GM21423 (cell line): Measurements from ENCODE around the gene AADAT.
"Not testable (repeated sequence)": the region's sequence is repeated elsewhere in the genome, so short reads cannot be mapped to it uniquely, and the experiment has no call there.

Source experiments
- ATAC-seq: cut with Tn5 transposase; IDR thresholded peaks from one replicate; pipeline ENCODE4 v1.9.1; 2021; ENCODE audit warnings: mild to moderate bottlenecking, moderate library complexity; ENCODE audit not compliant: unreplicated experiment

The AADAT gene

GRCh38 chr4:170090352-170091052 lies 746 bp upstream of the AADAT start:
- no peak for ATAC-seq

DNA sequence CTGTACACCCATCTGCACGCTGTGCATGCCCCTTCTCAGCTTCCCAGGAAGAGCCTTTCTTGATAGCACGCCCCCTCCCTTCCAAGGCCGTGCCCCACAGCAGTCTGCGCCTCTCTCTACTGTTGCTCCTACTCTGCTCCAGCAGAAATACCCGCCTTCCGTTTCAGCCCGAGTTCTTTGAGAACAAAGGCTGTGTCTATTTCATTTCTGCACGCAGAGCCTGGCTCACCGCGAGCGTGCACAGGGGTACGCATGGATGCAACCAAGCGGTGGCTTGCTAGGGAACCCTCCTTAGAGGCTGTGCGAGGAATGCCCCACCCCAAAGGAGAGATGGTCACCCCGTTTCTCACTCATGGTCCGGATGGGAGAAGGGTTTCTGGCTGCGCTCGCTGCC lies 485 bp downstream of the AADAT start:
- peak; percentile 12 for ATAC-seq

DNA sequence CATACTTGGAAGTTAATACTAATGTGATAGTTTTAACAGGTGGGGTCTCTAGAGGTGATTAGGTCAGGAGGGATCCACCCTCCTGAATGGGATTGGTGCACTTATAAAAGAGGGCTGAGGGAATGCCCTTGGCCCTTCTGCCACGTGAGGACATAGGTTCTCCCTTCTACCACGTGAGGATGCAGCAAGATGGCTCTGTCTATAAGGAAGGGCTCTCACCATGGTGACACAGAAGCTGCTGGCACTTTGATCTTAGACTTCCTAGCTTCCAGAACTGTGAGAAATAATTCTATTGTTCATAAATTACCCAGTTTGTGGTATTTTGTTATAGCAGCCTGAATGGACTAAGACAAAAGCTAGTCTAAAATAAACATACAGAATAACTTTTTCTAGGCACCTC lies 1.0 kb downstream of the AADAT start:
- ATAC-seq, result no peak

DNA sequence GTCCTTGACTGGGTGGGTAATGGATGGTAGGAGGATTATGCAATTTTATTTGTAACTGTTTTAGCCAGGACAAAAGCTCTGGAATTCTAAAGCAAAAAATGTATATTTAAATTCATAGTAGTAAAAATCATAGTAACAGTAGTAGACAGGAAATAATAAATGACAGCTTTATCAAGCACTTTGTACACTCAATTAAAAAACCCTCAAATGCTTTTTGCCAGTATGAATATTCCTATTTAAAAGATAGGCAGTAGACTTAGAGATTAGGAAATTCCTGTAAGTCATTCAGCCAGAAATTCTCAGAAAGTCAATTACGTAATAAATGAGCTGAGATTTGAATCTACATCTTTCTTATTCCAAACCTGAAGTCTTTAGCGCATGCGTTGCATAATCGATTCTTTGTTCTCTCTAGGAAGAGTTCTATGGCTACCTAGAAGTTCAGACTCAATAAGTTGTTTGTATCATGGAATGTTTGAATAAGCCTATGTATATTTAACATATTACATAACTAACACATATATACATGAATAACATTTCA lies 2.5 kb downstream of the AADAT start:
- no peak for ATAC-seq

DNA sequence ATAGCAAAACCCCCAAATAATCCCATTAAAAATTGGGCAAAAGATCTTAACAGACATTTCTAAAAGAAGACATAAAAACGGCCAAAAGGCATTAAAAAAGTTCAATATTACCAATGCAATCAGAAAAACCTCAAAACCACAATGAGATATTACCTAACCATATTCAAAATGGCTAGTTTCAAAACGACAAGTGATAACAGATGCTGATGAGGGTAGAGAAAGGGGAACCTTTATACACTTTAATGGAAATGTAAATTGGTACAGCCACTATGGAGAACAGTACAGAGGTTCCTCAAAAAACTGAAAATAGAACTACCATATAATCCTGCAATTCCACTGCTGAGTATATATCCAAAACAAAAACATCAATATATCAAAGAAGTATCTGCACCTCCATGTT lies 6.2 kb downstream of the AADAT start:
- ATAC-seq, result no peak

DNA sequence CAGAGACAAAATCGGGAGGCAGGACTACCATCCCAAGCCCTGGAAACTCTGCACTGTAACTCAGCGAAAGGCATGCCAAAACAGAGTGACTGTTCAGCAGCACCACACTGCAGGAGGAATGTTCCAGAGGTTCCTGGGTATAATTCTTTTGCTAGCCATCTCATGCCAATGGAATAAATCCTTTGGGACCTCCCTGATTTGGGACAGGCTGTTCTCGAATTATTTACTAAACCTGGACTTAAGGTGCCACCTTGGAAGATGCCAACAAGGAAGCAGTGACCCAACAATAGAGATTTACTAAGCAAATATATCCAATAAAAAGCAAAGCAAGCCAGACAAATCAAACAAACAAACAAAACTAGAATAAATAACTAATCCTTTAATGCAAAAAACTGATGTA lies 9.3 kb downstream of the AADAT start:
- ATAC-seq, result no peak

DNA sequence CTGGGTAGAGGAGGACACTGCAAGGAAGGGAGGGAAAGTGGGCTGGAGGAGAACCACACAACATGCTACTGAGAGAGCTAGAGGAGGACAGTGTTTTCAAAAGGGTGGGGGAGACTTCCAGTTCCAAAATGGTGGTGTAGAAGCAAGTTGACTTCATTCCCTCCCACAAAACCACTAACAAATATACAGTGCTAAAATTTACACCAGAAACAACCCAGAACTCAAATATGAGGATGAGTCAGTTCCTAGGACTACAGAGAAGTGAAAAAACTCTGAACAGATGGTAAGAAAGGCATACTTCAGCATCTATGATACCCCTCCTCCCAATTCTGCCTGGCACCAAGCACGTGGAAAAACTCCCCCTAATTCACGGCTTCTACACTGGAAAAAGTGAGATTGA lies 9.8 kb downstream of the AADAT start:
- no peak for ATAC-seq

- ATAC-seq, result no peak
Observed at GRCh38 chr4:170071196-170071595, 18.6 kb downstream of the AADAT start.

GRCh38 chr4:170068438-170069128 lies 21.2 kb downstream of the AADAT start:
- no peak for ATAC-seq

GRCh38 chr4:170059421-170059820 lies 30.3 kb downstream of the AADAT start:
- ATAC-seq, result no peak

- no peak for ATAC-seq
Observed at GRCh38 chr4:170058826-170059225, 30.9 kb downstream of the AADAT start.

DNA sequence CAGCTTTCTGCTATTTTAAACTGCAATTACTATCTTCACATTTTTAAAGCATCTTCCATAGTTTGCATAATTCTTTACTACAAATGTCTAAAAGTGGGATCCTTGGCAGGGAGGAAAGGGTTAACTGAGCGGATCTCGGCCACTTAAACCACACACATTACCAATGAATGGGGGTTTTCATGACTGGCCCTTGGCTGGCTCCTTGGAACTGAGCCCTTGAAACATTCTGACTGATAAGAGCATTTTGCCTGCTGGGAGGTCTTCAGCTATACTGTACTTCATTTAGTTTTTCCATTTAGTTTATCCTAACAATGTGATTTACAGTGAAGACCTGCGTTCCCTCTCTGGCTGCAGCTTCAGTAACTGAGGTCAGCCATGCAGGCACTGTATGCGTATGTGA lies 31.9 kb downstream of the AADAT start:
- ATAC-seq, result no peak

GRCh38 chr4:170052919-170053318 lies 36.8 kb downstream of the AADAT start:
- no peak for ATAC-seq

DNA sequence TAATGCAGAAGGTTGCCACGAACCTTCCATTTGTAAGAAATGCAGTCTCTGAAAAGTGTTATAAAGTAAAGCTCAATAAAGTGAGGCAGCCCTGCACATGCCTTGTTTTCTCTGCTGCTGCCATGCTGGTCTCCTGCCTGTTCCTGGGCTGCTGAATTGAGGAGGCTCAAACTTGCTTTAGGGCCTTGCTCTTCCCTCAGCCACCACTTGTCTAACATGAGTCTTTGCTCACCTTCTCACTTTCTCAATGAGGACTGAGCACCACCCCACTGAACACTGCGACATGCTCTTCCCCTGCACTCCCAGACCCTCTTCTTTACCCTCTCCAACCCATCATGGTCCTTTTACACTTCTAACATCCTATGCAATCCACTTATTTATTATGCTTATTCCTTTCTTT lies 38.4 kb downstream of the AADAT start:
- no peak for ATAC-seq

DNA sequence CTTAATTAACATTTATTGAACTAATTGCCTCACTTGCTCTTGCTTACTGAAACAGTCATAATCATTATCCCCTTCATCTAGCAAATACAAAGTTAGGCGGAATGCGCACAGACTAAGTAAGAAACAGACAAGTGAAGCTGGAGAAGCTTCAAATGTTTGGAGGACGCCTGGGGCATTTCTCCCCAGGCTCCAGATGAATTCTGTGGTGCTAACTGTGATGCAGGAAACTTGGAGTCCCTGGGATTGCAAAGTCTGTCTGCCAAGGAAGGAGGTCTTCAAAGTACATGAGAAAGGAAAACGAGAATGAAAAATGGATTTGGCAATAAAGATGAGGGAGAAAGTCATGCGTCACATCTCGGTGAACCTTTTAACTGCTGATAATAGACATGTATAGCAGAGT lies 40.0 kb downstream of the AADAT start:
- ATAC-seq, result no peak

- no peak for ATAC-seq
Observed at GRCh38 chr4:170047771-170048354, 41.9 kb downstream of the AADAT start.

- not testable (repeated sequence) for ATAC-seq
Observed at GRCh38 chr4:170046156-170046555, 43.6 kb downstream of the AADAT start.

DNA sequence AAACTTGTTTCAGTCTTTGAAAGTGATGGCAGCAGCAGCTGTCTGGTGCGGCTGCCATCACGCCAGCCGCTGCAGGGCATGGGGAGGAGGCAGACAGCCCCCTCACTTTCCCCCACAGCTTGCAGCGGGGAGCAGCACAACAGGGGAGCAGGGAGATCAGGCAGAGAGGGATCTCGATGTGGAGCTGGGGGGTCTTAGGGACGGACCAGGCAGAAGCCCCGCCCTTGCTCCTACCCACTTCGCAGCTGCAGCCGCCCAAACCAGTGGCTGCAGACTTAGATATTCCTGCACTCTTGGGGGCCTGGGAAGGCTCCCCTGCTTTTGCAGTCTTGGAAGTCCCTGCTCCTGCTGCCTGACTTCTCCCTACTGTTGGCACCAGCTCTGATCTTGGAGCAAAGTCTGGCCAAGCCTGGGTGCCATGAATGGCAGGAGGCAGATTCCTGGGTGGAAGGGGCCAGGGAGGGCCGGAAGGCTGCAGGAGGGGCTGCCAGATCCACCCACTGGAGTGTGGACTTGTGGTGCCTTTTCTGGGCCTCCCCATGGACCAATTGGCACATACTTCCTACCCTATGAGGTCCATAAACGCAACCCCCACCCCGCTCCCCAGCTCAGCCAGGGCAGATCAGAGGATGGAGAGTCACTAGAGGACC lies 49.6 kb downstream of the AADAT start:
- no peak for ATAC-seq

DNA sequence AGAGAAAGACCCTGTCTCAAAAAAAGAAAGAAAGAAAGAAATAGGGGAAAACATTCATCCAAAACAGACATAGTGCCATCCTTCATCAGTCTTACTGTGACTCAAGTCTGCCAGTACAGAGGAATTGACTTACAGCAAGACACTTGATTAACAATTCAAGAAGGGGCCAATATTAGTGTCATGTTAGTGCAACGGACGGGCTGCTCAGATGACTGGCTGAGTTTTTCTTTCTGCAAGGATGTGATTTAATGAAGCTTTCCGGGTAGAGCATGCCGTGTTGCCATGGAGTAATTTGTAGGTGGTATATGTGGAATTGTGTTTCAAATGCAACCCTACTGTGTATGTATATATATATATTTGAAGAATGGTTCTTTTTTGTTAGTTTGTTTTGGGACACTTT lies 51.0 kb downstream of the AADAT start:
- ATAC-seq, result no peak

DNA sequence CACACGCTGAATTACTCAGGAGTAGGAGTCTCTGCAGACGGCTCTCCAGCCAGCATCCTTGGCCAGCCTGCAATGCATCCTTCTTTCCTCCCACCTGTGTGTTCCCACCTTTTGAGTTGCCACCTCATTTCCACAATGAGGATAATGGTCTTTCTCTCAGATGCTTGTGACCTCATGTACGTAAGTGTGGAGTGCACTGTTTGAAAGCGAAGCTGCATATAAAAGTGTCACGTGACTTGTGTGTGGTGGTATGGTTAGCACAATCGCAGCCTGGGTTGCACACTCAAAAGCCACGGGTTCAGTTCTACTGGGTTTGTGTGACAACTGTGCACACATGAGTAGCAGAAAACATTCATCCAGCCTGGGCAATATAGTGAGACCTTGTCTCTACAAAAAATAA lies 51.5 kb downstream of the AADAT start:
- ATAC-seq, result no peak

- ATAC-seq, result no peak
Observed at GRCh38 chr4:170037481-170037880, 52.3 kb downstream of the AADAT start.

DNA sequence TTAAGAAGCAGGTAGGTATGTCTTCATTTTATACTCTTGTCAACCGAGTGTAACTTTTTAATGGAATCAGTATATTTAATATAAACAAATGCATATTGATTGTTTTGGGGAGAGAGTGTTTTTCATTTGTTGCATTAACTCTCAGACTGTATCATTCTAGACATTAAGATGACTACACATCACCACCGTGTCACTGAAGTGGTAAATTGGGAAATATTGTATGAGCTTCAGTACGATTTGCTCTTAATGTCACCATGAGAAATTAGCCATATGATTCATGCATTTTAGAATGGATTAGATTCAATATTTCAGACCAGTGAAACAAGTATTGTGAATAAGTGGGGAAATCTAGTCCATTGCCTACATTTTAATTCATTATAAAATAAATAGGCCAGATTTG lies 53.9 kb downstream of the AADAT start:
- no peak for ATAC-seq
